SK-N-SH treated with all-trans-retinoic acid at 6 μM for 48 hours (cell line): ENCODE data around the gene SPRR2D.

Experiments used
- ARNTL ChIP-seq: fragments of 450-650 bp; formaldehyde crosslinking; IDR thresholded peaks from 2 replicates; pipeline ENCODE4 v1.5.0; 2020; ENCODE audit warnings: low read depth, mild to moderate bottlenecking, moderate library complexity, borderline replicate concordance
- BACH2 ChIP-seq: fragments of 250-450 bp; sonication (Bioruptor Pico); IDR thresholded peaks from 2 replicates; pipeline ENCODE4 v1.9.0; 2021; ENCODE audit warnings: mild to moderate bottlenecking, borderline replicate concordance
- CREB5 ChIP-seq: fragments of 250-450 bp; sonication (Bioruptor Pico); IDR thresholded peaks from 2 replicates; pipeline ENCODE4 v1.5.1; 2020; ENCODE audit warnings: low read depth, mild to moderate bottlenecking, moderate library complexity
- CSDC2 ChIP-seq: fragments of 250-450 bp; sonication (Bioruptor Pico); IDR thresholded peaks from 2 replicates; pipeline ENCODE4 v1.5.0; 2020; ENCODE audit warnings: mild to moderate bottlenecking, moderate library complexity
- ISL1 ChIP-seq: fragments of 250-450 bp; sonication (Bioruptor Pico); IDR thresholded peaks from 2 replicates; pipeline ENCODE4 v2.1.2; 2022; ENCODE audit warnings: mild to moderate bottlenecking, moderate library complexity
- PATZ1 ChIP-seq: fragments of 250-450 bp; sonication (Bioruptor Pico); IDR thresholded peaks from 2 replicates; pipeline ENCODE4 v1.8.0; 2020; ENCODE audit warnings: mild to moderate bottlenecking, moderate library complexity, borderline replicate concordance
- TSHZ2 ChIP-seq: fragments of 250-450 bp; sonication (Bioruptor Pico); IDR thresholded peaks from 2 replicates; pipeline ENCODE4 v1.5.0; 2020; ENCODE audit warnings: mild to moderate bottlenecking, moderate library complexity
- ZC3H10 ChIP-seq: fragments of 250-450 bp; sonication (Bioruptor Pico); IDR thresholded peaks from 2 replicates; pipeline ENCODE4 v1.5.1; 2021; ENCODE audit warnings: mild to moderate bottlenecking, moderate library complexity
- ZFP3 ChIP-seq: fragments of 250-450 bp; sonication (Bioruptor Pico); IDR thresholded peaks from 2 replicates; pipeline ENCODE4 v1.5.0; 2020; ENCODE audit warnings: mild to moderate bottlenecking, moderate library complexity
- ZFP30 ChIP-seq: fragments of 450-650 bp; formaldehyde crosslinking; IDR thresholded peaks from 2 replicates; pipeline ENCODE4 v1.5.0; 2022; ENCODE audit warnings: mild to moderate bottlenecking, moderate library complexity
- ZNF565 ChIP-seq: fragments of 450-650 bp; formaldehyde crosslinking; conservative IDR thresholded peaks from 2 replicates; pipeline ENCODE4 v1.5.0; 2020; ENCODE audit warnings: low read depth, mild to moderate bottlenecking, moderate library complexity
- ZNF8 ChIP-seq: fragments of 450-650 bp; formaldehyde crosslinking; IDR thresholded peaks from 2 replicates; pipeline ENCODE4 v1.5.0; 2020; ENCODE audit warnings: mild to moderate bottlenecking, moderate library complexity

- no peak for TF ChIP-seq CSDC2 (CRISPR knock-in tag)
- TF ChIP-seq ZNF8, result no peak
- TF ChIP-seq PATZ1 (CRISPR knock-in tag), result no peak
- no peak for TF ChIP-seq ZNF565 (CRISPR knock-in tag)
- no peak for TF ChIP-seq ARNTL (CRISPR knock-in tag)
- TF ChIP-seq ZFP30, result no peak
- no peak for TF ChIP-seq BACH2
- no peak for TF ChIP-seq ZFP3 (CRISPR knock-in tag)
- TF ChIP-seq CREB5 (CRISPR knock-in tag), result no peak
- TF ChIP-seq ZC3H10 (CRISPR knock-in tag), result no peak
- no peak for TF ChIP-seq ISL1 (CRISPR knock-in tag)
- no peak for TF ChIP-seq TSHZ2
These were observed 16.5 kb downstream of the SPRR2D start for GRCh38 chr1:153024413-153024812.
